Liver (tissue), 9 donors: ENCODE data around the gene SH2B3. TPM values are rescaled to one million over a fixed set of nuclear protein-coding genes. Genes with fewer than 3 reads are reported as not detected.
A peak's percentile ranks its signal among the peaks of the same experiment; 100 is the strongest.

Source experiments
- DNase-seq: peaks from one replicate; pipeline ENCODE4 v3.0.0-alpha.2; 2017; ENCODE audit warnings: low spot score
- H3K27ac ChIP-seq, 2 donors: one replicate each; pipeline ENCODE4 v1.7.0; 2013; ENCODE audit warnings: inconsistent platforms in 2 of 2, low read length in 2 of 2, control low read depth in 1 of 2, low read depth in 1 of 2, mild to moderate bottlenecking in 1 of 2
- H3K27me3 ChIP-seq, 4 donors: one replicate each; pipeline versions ENCODE4 v1.6.1 to v1.7.0; 2013; ENCODE audit warnings: low read length in 3 of 4, inconsistent platforms in 1 of 4, mild to moderate bottlenecking in 1 of 4, moderate library complexity in 1 of 4; ENCODE audit not compliant: control insufficient read depth in 4 of 4, insufficient read depth in 4 of 4
- H3K36me3 ChIP-seq, 4 donors: one replicate each; pipeline versions ENCODE4 v1.6.1 to v1.7.0; 2013; ENCODE audit warnings: low read length in 3 of 4, mild to moderate bottlenecking in 3 of 4, low read depth in 1 of 4, moderate library complexity in 1 of 4; ENCODE audit not compliant: control insufficient read depth in 4 of 4, insufficient read depth in 3 of 4
- H3K4me1 ChIP-seq, 4 donors: one replicate each; pipeline versions ENCODE4 v1.6.1 to v1.7.0; 2013; ENCODE audit warnings: low read length in 3 of 4, mild to moderate bottlenecking in 3 of 4, moderate library complexity in 1 of 4; ENCODE audit not compliant: control insufficient read depth in 4 of 4, insufficient read depth in 4 of 4
- H3K4me3 ChIP-seq, 3 donors: one replicate each; pipeline versions ENCODE4 v1.6.1 to v1.7.0; 2013; ENCODE audit warnings: low read length in 3 of 3, control low read depth in 1 of 3, low read depth in 1 of 3, mild to moderate bottlenecking in 1 of 3
- H3K9ac ChIP-seq, 2 donors: one replicate each; pipeline ENCODE4 v1.7.0; 2013; ENCODE audit warnings: low read length in 2 of 2, mild to moderate bottlenecking in 2 of 2, moderate library complexity in 2 of 2, control low read depth in 1 of 2, low read depth in 1 of 2
- H3K9me3 ChIP-seq, 4 donors: one replicate each; pipeline versions ENCODE4 v1.6.1 to v1.7.0; 2013; ENCODE audit warnings: low read length in 3 of 4; ENCODE audit not compliant: control insufficient read depth in 4 of 4
- ATF3 ChIP-seq: IDR thresholded peaks from 2 replicates; pipeline ENCODE4 v1.6.1; 2016; ENCODE audit warnings: antibody characterized with exemption
- CTCF ChIP-seq: fragments of 150-350 bp; IDR thresholded peaks from 2 replicates; pipeline ENCODE4 v1.5.1; 2017; ENCODE audit warnings: improper control_type of control experiment, low read depth, low read length; ENCODE audit not compliant: missing input control
- EGR1 ChIP-seq, 2 donors: IDR thresholded peaks; 2 replicates each; pipeline ENCODE4 v1.6.1; 2016 to 2018; ENCODE audit warnings: antibody characterized with exemption in 2 of 2, low read depth in 2 of 2
- FOXA1 ChIP-seq: IDR thresholded peaks from 2 replicates; pipeline ENCODE4 v1.6.1; 2016; ENCODE audit warnings: antibody characterized with exemption
- FOXA2 ChIP-seq: IDR thresholded peaks from 2 replicates; pipeline ENCODE4 v1.6.1; 2016; ENCODE audit warnings: antibody characterized with exemption
- GABPA ChIP-seq, 2 donors: IDR thresholded peaks in 1 of 2; conservative IDR thresholded peaks in 1 of 2; 2 replicates each; pipeline ENCODE4 v1.6.1; 2016; ENCODE audit warnings: antibody characterized with exemption in 2 of 2, mild to moderate bottlenecking in 1 of 2, moderate library complexity in 1 of 2
- HNF4A ChIP-seq, 2 donors: conservative IDR thresholded peaks; 2 replicates each; pipeline ENCODE4 v1.6.1; 2016; ENCODE audit warnings: antibody characterized with exemption in 2 of 2, mild to moderate bottlenecking in 2 of 2
- HNF4G ChIP-seq: IDR thresholded peaks from 2 replicates; pipeline ENCODE4 v1.6.1; 2016; ENCODE audit warnings: antibody characterized with exemption
- JUND ChIP-seq, 2 donors: IDR thresholded peaks; 2 replicates each; pipeline ENCODE4 v1.6.1; 2016; ENCODE audit warnings: antibody characterized with exemption in 2 of 2
- MAX ChIP-seq: IDR thresholded peaks from 2 replicates; pipeline ENCODE4 v1.6.1; 2016; ENCODE audit warnings: antibody characterized with exemption
- NR2F2 ChIP-seq: IDR thresholded peaks from 2 replicates; pipeline ENCODE4 v1.6.1; 2016; ENCODE audit warnings: antibody characterized with exemption
- RAD21 ChIP-seq, 2 donors: IDR thresholded peaks; 2 replicates each; pipeline ENCODE4 v1.6.1; 2016; ENCODE audit warnings: antibody characterized with exemption in 2 of 2, mild to moderate bottlenecking in 2 of 2
- REST ChIP-seq: IDR thresholded peaks from 2 replicates; pipeline ENCODE4 v1.6.1; 2016; ENCODE audit warnings: antibody characterized with exemption, mild to moderate bottlenecking
- RXRA ChIP-seq, 2 donors: IDR thresholded peaks; 2 replicates each; pipeline ENCODE4 v1.6.1; 2017 to 2018; ENCODE audit warnings: antibody characterized with exemption in 2 of 2, mild to moderate bottlenecking in 1 of 2
- SP1 ChIP-seq: IDR thresholded peaks from 2 replicates; pipeline ENCODE4 v1.6.1; 2018; ENCODE audit warnings: antibody characterized with exemption, mild to moderate bottlenecking
- TAF1 ChIP-seq: conservative IDR thresholded peaks from 2 replicates; pipeline ENCODE4 v1.6.1; 2016; ENCODE audit warnings: antibody characterized with exemption, mild to moderate bottlenecking
- YY1 ChIP-seq: IDR thresholded peaks from 2 replicates; pipeline ENCODE4 v1.6.1; 2016; ENCODE audit warnings: antibody characterized with exemption, mild to moderate bottlenecking
- ZBTB33 ChIP-seq: IDR thresholded peaks from 2 replicates; pipeline ENCODE4 v1.6.1; 2016; ENCODE audit warnings: antibody characterized with exemption
- WGBS: extraction: QIAGEN DNeasy Blood & Tissue Kit; methylation state at CpG from one replicate; pipeline ENCODE4 v1.1.7; 2013; 5-methylcytosine and 5-hydroxymethylcytosine counted together
- polyA plus RNA-seq, 2 donors: library from polyadenylated mRNA; stranded (reverse) in 1 of 2; unstranded in 1 of 2; fragments of 200-250 nt in 1 of 2; fragments of >200 nt in 1 of 2; fragmentation: Nextera tagmentation in 1 of 2; extraction: Ambion mirVana in 1 of 2; gene quantifications; one replicate each; pipeline versions ENCODE4 v1.2.1 to v1.2.3, GENCODE V29; 2013 to 2015
- total RNA-seq, 2 donors: library from RNA; depleted of rRNA; stranded (reverse); fragments of >200 nt; gene quantifications; one replicate each; pipeline ENCODE4 v1.2.3, GENCODE V29; 2014
- donor health status: healthy.
- donor health status: healthy.
- donor health status: healthy.
- donor health status: healthy.
- donor health status: healthy.

The SH2B3 gene
- total and polyA plus RNA-seq, 4 donors, result 4.4 to 18.7 (median 8.8) TPM

- peaks cover 5 to 43% (median 31%) of the 10 kb centered on the region in 4 donors for H3K4me1 ChIP-seq
- 96% methylated on average over 7 of the region's 7 CpGs for WGBS
Measured at GRCh38 chr12:111414711-111415252, 9.1 kb downstream of the SH2B3 start.

More at GRCh38 chr12:111414711-111415252, 9.1 kb downstream of the SH2B3 start:
- Histone ChIP-seq H3K27ac (peak overlapping the region in 1 of 2 donors; percentile 80), H3K36me3 (peaks cover 0 to 5% (median 4%) of the 10 kb centered on the region in 4 donors), H3K27me3 (no peaks in the 10 kb centered on the region), H3K4me3 (no peak overlapping the region), H3K9ac (no peak overlapping the region), H3K9me3 (no peaks in the 10 kb centered on the region)
- no peak for DNase-seq
- TF ChIP-seq FOXA2 (no peak), CTCF (no peak), NR2F2 (no peak), MAX (no peak), TAF1 (no peak), HNF4A (conservative IDR thresholded peaks at IDR 0.05) (no peak), JUND (IDR thresholded peaks at IDR 0.05) (no peak), SP1 (no peak), ATF3 (no peak), YY1 (no peak), RXRA (IDR thresholded peaks at IDR 0.05) (no peak), GABPA (IDR thresholded peaks at IDR 0.05 in 1 of 2, conservative IDR thresholded peaks at IDR 0.05 in 1 of 2) (no peak), REST (no peak), RAD21 (IDR thresholded peaks at IDR 0.05) (no peak), FOXA1 (no peak), ZBTB33 (no peak), HNF4G (no peak), EGR1 (IDR thresholded peaks at IDR 0.05; ENCODE audit: low read depth in 2 of 2) (no peak)
